OCI-LY7 (cell line): ENCODE results near the gene ROBO1. TPM values are rescaled to one million over a fixed set of nuclear protein-coding genes. Genes with fewer than 3 reads are reported as not detected.
A peak's percentile ranks its signal among the peaks of the same experiment; 100 is the strongest.

Experiments
- BruUV-seq: library from RNA; stranded (reverse); fragments of 400-500 nt; replicated peaks from 2 replicates; lab custom pipeline; 2021; lab: Mats Ljungman, UMichigan
- CTCF ChIA-PET: fragments of 300-600 bp; sonication (Branson Sonifier 250); formaldehyde crosslinking; loops from one replicate; lab custom pipeline; 2022; ENCODE audit warnings: antibody characterized with exemption; ENCODE audit not compliant: unreplicated experiment; lab: Charles Lee
- POLR2A ChIA-PET: fragments of 300-600 bp; sonication (Branson Sonifier 250); formaldehyde crosslinking; loops from one replicate; lab custom pipeline; 2022; ENCODE audit warnings: antibody characterized with exemption; lab: Charles Lee
- DNase-seq: peaks from one replicate; pipeline ENCODE4 v3.0.0-alpha.2; 2015; ENCODE audit warnings: low spot score
- H2AFZ ChIP-seq: fragments of 200-600 bp; sonication (generic), shearing (Covaris generic); 2 replicates; pipeline ENCODE4 v1.6.1; 2014; ENCODE audit warnings: mild to moderate bottlenecking, antibody characterized with exemption, low read length, moderate library complexity
- H3K27ac ChIP-seq: fragments of 200-600 bp; sonication (generic); 2 replicates; pipeline ENCODE4 v1.5.1; 2014; ENCODE audit warnings: mixed run types, low read depth, mild to moderate bottlenecking, moderate library complexity, low read length, inconsistent platforms; ENCODE audit not compliant: poor library complexity, severe bottlenecking
- H3K36me3 ChIP-seq: fragments of 200-600 bp; sonication (generic); 2 replicates; pipeline ENCODE4 v1.6.1; 2014; ENCODE audit warnings: mild to moderate bottlenecking, antibody characterized with exemption, low read length, moderate library complexity, mixed read lengths; ENCODE audit not compliant: insufficient read depth
- H3K4me1 ChIP-seq: fragments of 200-600 bp; sonication (generic); 2 replicates; pipeline ENCODE4 v1.5.1; 2014; ENCODE audit warnings: mild to moderate bottlenecking, low read length; ENCODE audit not compliant: insufficient read depth, poor library complexity, severe bottlenecking
- H3K4me2 ChIP-seq: fragments of 200-600 bp; sonication (generic); 2 replicates; pipeline ENCODE4 v1.6.1; 2014; ENCODE audit warnings: mild to moderate bottlenecking, low read length
- H3K4me3 ChIP-seq: fragments of 200-600 bp; sonication (generic); 2 replicates; pipeline ENCODE4 v1.5.1; 2014; ENCODE audit warnings: mild to moderate bottlenecking, low read depth, low read length; ENCODE audit not compliant: poor library complexity, severe bottlenecking
- H3K79me2 ChIP-seq: fragments of 200-600 bp; sonication (generic); 2 replicates; pipeline ENCODE4 v1.6.1; 2016; ENCODE audit warnings: low read depth, mild to moderate bottlenecking, low read length, moderate library complexity, mixed read lengths; ENCODE audit not compliant: insufficient read depth
- H3K9me2 ChIP-seq: fragments of 200-600 bp; sonication (generic); 2 replicates; pipeline ENCODE4 v1.6.1; 2016; ENCODE audit warnings: mild to moderate bottlenecking, low read length, mixed read lengths; ENCODE audit not compliant: insufficient read depth
- H3K9me3 ChIP-seq: fragments of 200-600 bp; sonication (generic); 2 replicates; pipeline ENCODE4 v1.6.1; 2014; ENCODE audit warnings: mild to moderate bottlenecking, mixed run types, low read length, mixed read lengths
- H4K20me1 ChIP-seq: fragments of 200-600 bp; sonication (generic); 2 replicates; pipeline ENCODE4 v1.6.1; 2014; ENCODE audit warnings: mild to moderate bottlenecking, antibody characterized with exemption, low read length, moderate library complexity, mixed read lengths; ENCODE audit not compliant: insufficient read depth
- EZH2phosphoT487 ChIP-seq: fragments of 200-600 bp; sonication (generic); IDR thresholded peaks from 2 replicates; pipeline ENCODE4 v1.6.1; 2018; ENCODE audit warnings: low read depth, borderline replicate concordance, mild to moderate bottlenecking, mixed run types, antibody characterized with exemption, low read length, moderate library complexity, mixed read lengths
- intact Hi-C: fragments of 100-400 bp; cut with micrococcal nuclease; formaldehyde crosslinking; loops from one replicate; pipeline ENCODE4 v1.10.0; 2022; ENCODE audit not compliant: unreplicated experiment
- total RNA-seq, 2 experiments: library from RNA; depleted of rRNA in 1 of 2; stranded (reverse); fragments of >200 nt in 1 of 2; shearing (Covaris generic) in 1 of 2; gene quantifications; 2 replicates each; pipeline ENCODE4 v1.2.3, GENCODE V29; 2014 to 2022
- TF ChIP-seq, protein P1 (sequence below): fragments of 200-600 bp; sonication (generic); conservative IDR thresholded peaks from 2 replicates; pipeline ENCODE4 v1.5.1; 2014; ENCODE audit warnings: mild to moderate bottlenecking, antibody characterized with exemption, low read length, moderate library complexity, mixed read lengths

The ROBO1 gene
- total RNA-seq, 2 experiments from 2014 or later = not detected

DNA sequence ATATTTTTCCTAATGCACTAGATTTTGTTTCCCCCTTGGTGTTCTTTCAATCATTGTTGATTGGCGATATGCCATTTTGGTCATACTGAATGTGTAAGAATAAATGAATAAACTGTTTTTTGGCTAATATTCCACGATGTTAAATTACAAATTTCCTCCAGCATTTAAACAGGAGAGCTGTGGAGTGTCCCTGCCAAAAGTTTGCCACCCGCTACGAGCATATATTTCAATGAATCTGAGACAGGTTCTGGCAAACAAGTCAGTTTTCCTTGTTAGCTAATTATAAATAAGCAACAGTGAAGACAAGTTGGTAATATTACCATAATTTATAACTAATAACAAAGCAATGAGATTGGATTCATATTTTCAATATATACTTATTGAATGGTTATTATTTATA is 777.6 kb downstream of the ROBO1 start:
- H3K79me2 ChIP-seq = no peaks in the 10 kb centered on the region
- no peak overlapping the region for H3K4me3 ChIP-seq
- CTCF ChIA-PET = no interaction called here

DNA sequence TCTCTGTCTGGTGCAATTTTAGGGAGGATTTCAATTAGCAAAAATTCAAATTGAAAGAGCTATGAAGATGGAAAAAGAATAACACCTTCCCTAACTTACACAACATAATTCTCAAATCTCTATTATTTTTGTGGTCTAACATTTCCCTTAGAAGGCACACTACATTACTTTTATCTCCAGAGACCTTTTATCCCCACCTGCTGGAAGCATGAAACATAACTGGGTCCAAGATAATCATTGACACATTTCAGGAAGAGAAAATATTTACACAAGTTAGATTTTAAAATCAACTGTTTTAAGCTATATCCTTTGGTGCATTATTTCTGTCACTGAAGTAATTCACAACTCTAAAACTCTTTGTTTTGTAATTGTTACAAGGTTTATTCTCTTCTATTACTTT is 779.5 kb downstream of the ROBO1 start:
- TF ChIP-seq, protein P1, sequence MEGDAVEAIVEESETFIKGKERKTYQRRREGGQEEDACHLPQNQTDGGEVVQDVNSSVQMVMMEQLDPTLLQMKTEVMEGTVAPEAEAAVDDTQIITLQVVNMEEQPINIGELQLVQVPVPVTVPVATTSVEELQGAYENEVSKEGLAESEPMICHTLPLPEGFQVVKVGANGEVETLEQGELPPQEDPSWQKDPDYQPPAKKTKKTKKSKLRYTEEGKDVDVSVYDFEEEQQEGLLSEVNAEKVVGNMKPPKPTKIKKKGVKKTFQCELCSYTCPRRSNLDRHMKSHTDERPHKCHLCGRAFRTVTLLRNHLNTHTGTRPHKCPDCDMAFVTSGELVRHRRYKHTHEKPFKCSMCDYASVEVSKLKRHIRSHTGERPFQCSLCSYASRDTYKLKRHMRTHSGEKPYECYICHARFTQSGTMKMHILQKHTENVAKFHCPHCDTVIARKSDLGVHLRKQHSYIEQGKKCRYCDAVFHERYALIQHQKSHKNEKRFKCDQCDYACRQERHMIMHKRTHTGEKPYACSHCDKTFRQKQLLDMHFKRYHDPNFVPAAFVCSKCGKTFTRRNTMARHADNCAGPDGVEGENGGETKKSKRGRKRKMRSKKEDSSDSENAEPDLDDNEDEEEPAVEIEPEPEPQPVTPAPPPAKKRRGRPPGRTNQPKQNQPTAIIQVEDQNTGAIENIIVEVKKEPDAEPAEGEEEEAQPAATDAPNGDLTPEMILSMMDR = peak; percentile 24; the same call in 1 of the 2 replicates
- TF ChIP-seq EZH2phosphoT487 = no peak
- CTCF ChIA-PET = no interaction called here
- Histone ChIP-seq H3K36me3 (no peaks in the 10 kb centered on the region), H3K9me3 (no peaks in the 10 kb centered on the region), H4K20me1 (no peaks in the 10 kb centered on the region), H2AFZ (no peak overlapping the region), H3K4me3 (no peak overlapping the region), H3K27ac (no peak overlapping the region), H3K9me2 (no peaks in the 10 kb centered on the region), H3K79me2 (no peaks in the 10 kb centered on the region), H3K4me2 (no peak overlapping the region), H3K4me1 (no peaks in the 10 kb centered on the region)
- DNase-seq = no peak
- intact Hi-C loops = no loop called here
- BruUV-seq = no TSS peak
- POLR2A ChIA-PET = interaction anchor here (1.6 kb wide), 1 partner anchor 10 kb away, joined by 4 read pairs; no protein-coding TSS in a partner anchor

More for the DNA sequence above, 777.6 kb downstream of the ROBO1 start:
- POLR2A ChIA-PET = interaction anchor here (1.6 kb wide), 1 partner anchor 11 kb away, joined by 4 read pairs; no protein-coding TSS in a partner anchor
- no peak overlapping the region for H2AFZ ChIP-seq
- TF ChIP-seq, protein P1 = no peak
- TF ChIP-seq EZH2phosphoT487 = no peak
- H3K4me2 ChIP-seq = no peak overlapping the region
- H3K36me3 ChIP-seq = no peaks in the 10 kb centered on the region
- no peaks in the 10 kb centered on the region for H3K9me2 ChIP-seq
- H3K4me1 ChIP-seq = no peaks in the 10 kb centered on the region
- no peak overlapping the region for H3K27ac ChIP-seq
- intact Hi-C loops = no loop called here
- H3K9me3 ChIP-seq = no peaks in the 10 kb centered on the region
- H4K20me1 ChIP-seq = no peaks in the 10 kb centered on the region
- no TSS peak for BruUV-seq
- no peak for DNase-seq

DNA sequence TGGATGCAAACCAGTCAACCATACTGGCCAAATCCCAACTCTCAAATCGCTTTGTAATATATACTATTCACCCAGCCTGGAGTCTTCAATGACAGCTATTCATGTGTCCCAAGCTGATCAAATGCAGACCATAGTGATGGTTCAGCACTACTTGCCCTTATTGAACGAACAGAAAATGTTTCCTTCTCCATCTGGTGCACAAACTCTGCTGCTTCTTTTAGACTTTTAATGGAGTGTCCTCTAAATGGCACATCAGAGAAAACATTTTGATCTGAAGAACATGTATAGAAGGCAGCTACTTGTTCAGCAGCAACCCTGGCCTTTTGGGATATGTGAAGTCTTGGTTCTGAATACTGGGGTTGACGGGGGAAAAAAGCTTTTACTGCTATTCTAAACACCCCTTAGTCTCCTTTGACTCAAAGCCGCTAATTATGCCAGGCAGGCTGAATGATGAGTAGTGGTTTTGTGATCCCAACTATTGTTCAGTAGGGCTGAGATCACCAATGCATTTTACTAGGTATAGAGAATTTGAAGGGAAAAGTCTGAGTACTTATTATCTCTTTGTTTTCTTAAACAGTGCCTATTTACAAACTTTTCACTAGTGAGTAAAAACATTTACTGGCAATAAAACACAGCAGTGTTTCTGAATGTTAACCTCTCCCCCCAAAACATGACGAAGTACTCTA is 781.2 kb downstream of the ROBO1 start:
- TF ChIP-seq, protein P1 = no peak
- TF ChIP-seq EZH2phosphoT487 = no peak
- Histone ChIP-seq H3K4me1 (no peaks in the 10 kb centered on the region), H4K20me1 (no peaks in the 10 kb centered on the region), H3K4me2 (no peak overlapping the region), H3K79me2 (no peaks in the 10 kb centered on the region), H3K9me2 (no peaks in the 10 kb centered on the region), H2AFZ (no peak overlapping the region), H3K9me3 (no peaks in the 10 kb centered on the region), H3K4me3 (no peak overlapping the region), H3K36me3 (no peaks in the 10 kb centered on the region), H3K27ac (no peak overlapping the region)
- POLR2A ChIA-PET = interaction anchor here (0.7 kb wide), 1 partner anchor 314 kb away, joined by 5 read pairs; no protein-coding TSS in a partner anchor
- intact Hi-C loops = no loop called here
- BruUV-seq = no TSS peak
- no peak for DNase-seq
- CTCF ChIA-PET = no interaction called here
